Neural progenitor cell (in vitro differentiated cells): Measurements from ENCODE around the gene TMEM154. TPM values are rescaled to one million over a fixed set of nuclear protein-coding genes. Genes with fewer than 3 reads are reported as not detected.

Source experiments
- DNase-seq: peaks from one replicate; pipeline ENCODE4 v3.0.0-alpha.2; 2016; ENCODE audit warnings: low spot score
- H2AFZ ChIP-seq: fragments of 200-600 bp; sonication (generic); replicated peaks from 2 replicates; pipeline ENCODE4 v1.6.1; 2016; ENCODE audit warnings: antibody characterized with exemption
- H3F3A ChIP-seq: fragments of 200-600 bp; sonication (generic); 2 replicates; pipeline ENCODE4 v1.6.1; 2016; ENCODE audit warnings: antibody characterized with exemption, low read depth
- H3K27ac ChIP-seq: fragments of 200-600 bp; sonication (generic); 2 replicates; pipeline ENCODE4 v1.5.1; 2016; ENCODE audit warnings: mild to moderate bottlenecking
- H3K27me3 ChIP-seq: fragments of 200-600 bp; sonication (generic); 2 replicates; pipeline ENCODE4 v1.6.1; 2016; ENCODE audit warnings: mild to moderate bottlenecking, moderate library complexity
- H3K36me3 ChIP-seq: fragments of 200-600 bp; sonication (generic); 2 replicates; pipeline ENCODE4 v1.5.1; 2016
- H3K4me1 ChIP-seq: fragments of 200-600 bp; sonication (generic); 2 replicates; pipeline ENCODE4 v1.6.1; 2016; ENCODE audit warnings: mixed run types
- H3K4me2 ChIP-seq: fragments of 200-600 bp; sonication (generic); 2 replicates; pipeline ENCODE4 v1.6.1; 2016
- H3K4me3 ChIP-seq: fragments of 200-600 bp; sonication (generic); 2 replicates; pipeline ENCODE4 v1.5.1; 2016
- H3K79me2 ChIP-seq: fragments of 200-600 bp; sonication (generic); 2 replicates; pipeline ENCODE4 v1.6.1; 2016; ENCODE audit warnings: low read depth
- H3K9ac ChIP-seq: fragments of 200-600 bp; sonication (generic); 2 replicates; pipeline ENCODE4 v1.6.1; 2016
- H3K9me3 ChIP-seq: fragments of 200-600 bp; sonication (generic); 2 replicates; pipeline ENCODE4 v1.5.1; 2016; ENCODE audit warnings: low read depth
- H4K20me1 ChIP-seq: fragments of 200-600 bp; sonication (generic); 2 replicates; pipeline ENCODE4 v1.6.1; 2016; ENCODE audit warnings: low read depth
- H3K27ac Mint-ChIP-seq: 3 replicates; pipeline ENCODE4 v1.8.0; 2021; ENCODE audit warnings: mixed read lengths
- H3K27me3 Mint-ChIP-seq: 2 replicates; pipeline ENCODE4 v1.8.0; 2022; ENCODE audit warnings: low read depth, mild to moderate bottlenecking, inconsistent platforms, moderate library complexity, mixed read lengths; ENCODE audit not compliant: insufficient read depth
- H3K36me3 Mint-ChIP-seq: 3 replicates; pipeline ENCODE4 v1.8.0; 2021; ENCODE audit warnings: mixed read lengths
- H3K4me1 Mint-ChIP-seq: 3 replicates; pipeline ENCODE4 v1.8.0; 2021; ENCODE audit warnings: mixed read lengths
- H3K4me3 Mint-ChIP-seq: 3 replicates; pipeline ENCODE4 v1.8.0; 2021; ENCODE audit warnings: mild to moderate bottlenecking, moderate library complexity, mixed read lengths
- H3K9me3 Mint-ChIP-seq: 3 replicates; pipeline ENCODE4 v1.8.0; 2020; ENCODE audit warnings: mixed read lengths
- CTCF ChIP-seq: fragments of 200-600 bp; sonication (generic); IDR thresholded peaks from 2 replicates; pipeline ENCODE4 v1.5.1; 2017; ENCODE audit warnings: antibody characterized with exemption, mild to moderate bottlenecking
- EZH2 ChIP-seq: fragments of 200-600 bp; sonication (generic); IDR thresholded peaks from 2 replicates; pipeline ENCODE4 v1.6.1; 2017; ENCODE audit warnings: antibody characterized with exemption, mild to moderate bottlenecking, moderate library complexity
- EZH2phosphoT487 ChIP-seq: fragments of 200-600 bp; sonication (generic); IDR thresholded peaks from 2 replicates; pipeline ENCODE4 v1.6.1; 2017; ENCODE audit warnings: antibody characterized with exemption
- total RNA-seq: library from RNA; depleted of rRNA; stranded (reverse); fragments of >200 nt; gene quantifications from 2 replicates; pipeline ENCODE4 v1.2.3, GENCODE V29; 2015; ENCODE audit warnings: low replicate concordance

Gene TMEM154
- total RNA-seq, 1 donor from 2014 or later, result 3.0 TPM

- Mint-ChIP-seq H3K36me3 (no peaks in the 10 kb centered on the region), H3K9me3 (no peaks in the 10 kb centered on the region), H3K4me3 (no peak overlapping the region), H3K27ac (no peak overlapping the region), H3K4me1 (peaks cover 2% of the 10 kb centered on the region), H3K27me3 (no peaks in the 10 kb centered on the region)
- Histone ChIP-seq H4K20me1 (no peaks in the 10 kb centered on the region), H3K4me3 (no peak overlapping the region), H3K4me2 (no peak overlapping the region), H3K27me3 (no peaks in the 10 kb centered on the region), H2AFZ (no peak overlapping the region), H3F3A (no peaks in the 10 kb centered on the region), H3K36me3 (no peaks in the 10 kb centered on the region), H3K4me1 (peaks cover 2% of the 10 kb centered on the region), H3K9me3 (no peaks in the 10 kb centered on the region), H3K9ac (no peak overlapping the region), H3K79me2 (no peaks in the 10 kb centered on the region), H3K27ac (no peak overlapping the region)
- no peak for TF ChIP-seq CTCF
- TF ChIP-seq EZH2phosphoT487, result no peak
- TF ChIP-seq EZH2, result no peak
- DNase-seq, result no peak
Measured at GRCh38 chr4:152691761-152692160, 12.0 kb upstream of the TMEM154 start.

- no peaks in the 10 kb centered on the region for H3K36me3 Mint-ChIP-seq
- Histone ChIP-seq H3K4me1 (no peaks in the 10 kb centered on the region), H3K27me3 (no peaks in the 10 kb centered on the region), H2AFZ (no peak overlapping the region), H3K36me3 (no peaks in the 10 kb centered on the region), H3K79me2 (no peaks in the 10 kb centered on the region), H3K27ac (no peak overlapping the region), H3K4me2 (no peak overlapping the region), H3K9ac (no peak overlapping the region), H3F3A (no peaks in the 10 kb centered on the region), H3K9me3 (no peaks in the 10 kb centered on the region), H3K4me3 (no peak overlapping the region), H4K20me1 (no peaks in the 10 kb centered on the region)
- no peaks in the 10 kb centered on the region for H3K4me1 Mint-ChIP-seq
- no peaks in the 10 kb centered on the region for H3K27me3 Mint-ChIP-seq
- no peak for DNase-seq
- TF ChIP-seq CTCF, result no peak
- no peak for TF ChIP-seq EZH2phosphoT487
- TF ChIP-seq EZH2, result no peak
- no peak overlapping the region for H3K4me3 Mint-ChIP-seq
- H3K9me3 Mint-ChIP-seq, result no peaks in the 10 kb centered on the region
- no peak overlapping the region for H3K27ac Mint-ChIP-seq
Measured at GRCh38 chr4:152690706-152691651, 11.2 kb upstream of the TMEM154 start.

GRCh38 chr4:152689615-152690501 is 10.1 kb upstream of the TMEM154 start:
- no peaks in the 10 kb centered on the region for H3K36me3 Mint-ChIP-seq
- H3K79me2 ChIP-seq, result no peaks in the 10 kb centered on the region
- no peaks in the 10 kb centered on the region for H4K20me1 ChIP-seq
- DNase-seq, result no peak
- H3K4me1 ChIP-seq, result no peaks in the 10 kb centered on the region
- H3K4me3 Mint-ChIP-seq, result no peak overlapping the region
- H3K9me3 Mint-ChIP-seq, result no peaks in the 10 kb centered on the region
- no peak overlapping the region for H3K4me2 ChIP-seq
- H2AFZ ChIP-seq, result no peak overlapping the region
- no peaks in the 10 kb centered on the region for H3K27me3 ChIP-seq
- H3F3A ChIP-seq, result no peaks in the 10 kb centered on the region
- H3K36me3 ChIP-seq, result no peaks in the 10 kb centered on the region
- H3K9me3 ChIP-seq, result no peaks in the 10 kb centered on the region
- no peak for TF ChIP-seq EZH2phosphoT487
- no peak for TF ChIP-seq CTCF
- no peak for TF ChIP-seq EZH2
- no peaks in the 10 kb centered on the region for H3K4me1 Mint-ChIP-seq
- H3K27ac ChIP-seq, result no peak overlapping the region
- H3K27ac Mint-ChIP-seq, result no peak overlapping the region
- H3K4me3 ChIP-seq, result no peak overlapping the region
- H3K9ac ChIP-seq, result no peak overlapping the region
- H3K27me3 Mint-ChIP-seq, result no peaks in the 10 kb centered on the region
